Kidney epithelial cell (primary cell): ENCODE results near the gene DSG1. TPM values are rescaled to one million over a fixed set of nuclear protein-coding genes. Genes with fewer than 3 reads are reported as not detected.

Experiments used
- DNase-seq: peaks from one replicate; pipeline ENCODE4 v3.0.0-alpha.2; 2010; ENCODE audit warnings: low read depth
- H3K27me3 ChIP-seq: 2 replicates; pipeline ENCODE4 v1.6.0; 2011; ENCODE audit warnings: low read length; ENCODE audit not compliant: control insufficient read depth, insufficient read depth
- H3K36me3 ChIP-seq: 2 replicates; pipeline ENCODE4 v1.5.1; 2011; ENCODE audit warnings: low read length; ENCODE audit not compliant: control insufficient read depth, insufficient read depth
- H3K4me3 ChIP-seq: 2 replicates; pipeline ENCODE4 v1.5.1; 2011; ENCODE audit warnings: low read depth, mild to moderate bottlenecking, control low read depth, low read length
- total RNA-seq: library from RNA; depleted of rRNA; stranded (reverse); fragments of >200 nt; gene quantifications from 2 replicates; pipeline ENCODE4 v1.2.3, GENCODE V29; 2015
- TF ChIP-seq, protein P1 (sequence below): IDR thresholded peaks from 2 replicates; pipeline ENCODE4 v1.5.1; 2011; ENCODE audit warnings: mild to moderate bottlenecking, moderate library complexity, low read length, control low read depth, inconsistent platforms; ENCODE audit not compliant: insufficient read depth, poor library complexity, severe bottlenecking

Gene DSG1
- total RNA-seq, 1 donor from 2014 or later: 0.17 TPM

DNA sequence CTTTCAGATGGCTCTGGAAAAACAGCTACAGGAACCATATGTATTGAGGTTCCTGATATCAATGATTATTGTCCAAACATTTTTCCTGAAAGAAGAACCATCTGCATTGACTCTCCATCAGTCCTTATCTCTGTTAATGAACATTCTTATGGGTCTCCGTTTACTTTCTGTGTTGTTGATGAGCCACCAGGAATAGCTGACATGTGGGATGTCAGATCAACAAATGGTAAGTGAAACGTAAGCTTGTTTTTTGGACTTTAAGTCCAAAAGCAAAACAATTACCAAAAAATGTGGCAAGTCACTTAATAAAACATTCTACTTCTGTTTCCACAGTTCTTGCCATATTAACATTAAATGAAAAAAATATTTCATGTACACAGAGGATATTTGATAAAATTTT, 85.4 kb downstream of the DSG1 start:
- Histone ChIP-seq H3K36me3 (no peaks in the 10 kb centered on the region), H3K27me3 (no peaks in the 10 kb centered on the region), H3K4me3 (no peak overlapping the region)
- TF ChIP-seq, protein P1, sequence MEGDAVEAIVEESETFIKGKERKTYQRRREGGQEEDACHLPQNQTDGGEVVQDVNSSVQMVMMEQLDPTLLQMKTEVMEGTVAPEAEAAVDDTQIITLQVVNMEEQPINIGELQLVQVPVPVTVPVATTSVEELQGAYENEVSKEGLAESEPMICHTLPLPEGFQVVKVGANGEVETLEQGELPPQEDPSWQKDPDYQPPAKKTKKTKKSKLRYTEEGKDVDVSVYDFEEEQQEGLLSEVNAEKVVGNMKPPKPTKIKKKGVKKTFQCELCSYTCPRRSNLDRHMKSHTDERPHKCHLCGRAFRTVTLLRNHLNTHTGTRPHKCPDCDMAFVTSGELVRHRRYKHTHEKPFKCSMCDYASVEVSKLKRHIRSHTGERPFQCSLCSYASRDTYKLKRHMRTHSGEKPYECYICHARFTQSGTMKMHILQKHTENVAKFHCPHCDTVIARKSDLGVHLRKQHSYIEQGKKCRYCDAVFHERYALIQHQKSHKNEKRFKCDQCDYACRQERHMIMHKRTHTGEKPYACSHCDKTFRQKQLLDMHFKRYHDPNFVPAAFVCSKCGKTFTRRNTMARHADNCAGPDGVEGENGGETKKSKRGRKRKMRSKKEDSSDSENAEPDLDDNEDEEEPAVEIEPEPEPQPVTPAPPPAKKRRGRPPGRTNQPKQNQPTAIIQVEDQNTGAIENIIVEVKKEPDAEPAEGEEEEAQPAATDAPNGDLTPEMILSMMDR: no peak
- no peak for DNase-seq

Other genes with a start within 250 kb of the DSG1 start
- 29.7 and 31.8 TPM in 2 replicates for gene DSC2, start 215.7 kb upstream of the DSG1 start, total RNA-seq
- not detected in 2 replicates for gene DSC1, start 155.3 kb upstream of the DSG1 start, total RNA-seq
- not detected in 2 replicates for gene DSG4, start 58.6 kb downstream of the DSG1 start, total RNA-seq
- 0.14 and 0.67 TPM in 2 replicates for gene DSG3, start 129.6 kb downstream of the DSG1 start, total RNA-seq
- gene DSG2, start 180.0 kb downstream of the DSG1 start, total RNA-seq: 154 and 155 TPM in 2 replicates